ENCODE data around the gene COL9A3.

GRCh38 chr20:62792940-62793756 lies 23.7 kb upstream of the COL9A3 start:
- TF ChIP-seq CTCF (IDR thresholded peaks at IDR 0.05) = no peak
- no peak for TF ChIP-seq POLR2A (IDR thresholded peaks at IDR 0.05)
